NCI-H128 (cell line): Measurements from ENCODE around the gene MREG.
"Not testable (repeated sequence)": the region's sequence is repeated elsewhere in the genome, so short reads cannot be mapped to it uniquely, and the experiment has no call there.

ENCODE experiments used
- DNase-seq: peaks from one replicate; lab custom pipeline; 2025; ENCODE audit not compliant: unreplicated experiment; lab: John Stamatoyannopoulos, UW

MREG gene

DNA sequence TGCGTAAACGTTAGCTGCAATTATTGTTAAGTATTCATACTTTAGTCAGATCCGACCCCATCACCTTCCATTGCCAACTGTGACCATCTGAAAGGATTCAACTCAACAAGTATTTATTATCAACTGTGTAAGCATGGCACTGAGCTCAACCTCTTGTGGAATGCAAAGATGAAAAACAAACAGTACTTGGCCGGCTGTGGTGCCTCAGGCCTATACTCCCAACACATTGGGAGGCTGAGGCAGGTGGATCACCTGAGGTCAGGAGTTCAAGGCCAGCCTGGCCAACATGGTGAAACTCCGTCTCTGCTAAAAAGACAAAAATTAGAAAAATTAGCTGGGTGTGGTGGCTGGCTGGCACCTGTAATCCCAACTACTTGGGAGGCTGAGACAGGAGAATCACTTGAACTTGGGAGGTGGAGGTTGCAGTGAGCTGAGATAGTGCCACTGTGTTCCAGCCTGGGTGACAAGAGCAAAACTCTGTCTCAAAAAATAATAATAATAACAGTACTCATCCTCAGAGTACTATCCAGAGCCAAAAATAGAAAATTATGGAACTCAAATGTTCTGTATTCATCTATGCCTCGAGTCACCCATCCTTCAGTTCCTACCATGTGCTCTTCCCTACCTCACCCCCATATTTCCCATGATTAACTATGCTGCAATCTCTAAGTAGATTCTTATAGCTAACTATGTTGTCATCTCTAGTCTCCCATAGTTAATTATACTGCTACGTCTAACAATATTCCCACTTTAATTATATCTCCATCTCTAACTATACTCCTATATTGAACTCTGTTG lies 8.6 kb upstream of the MREG start:
- DNase-seq = no peak

DNA sequence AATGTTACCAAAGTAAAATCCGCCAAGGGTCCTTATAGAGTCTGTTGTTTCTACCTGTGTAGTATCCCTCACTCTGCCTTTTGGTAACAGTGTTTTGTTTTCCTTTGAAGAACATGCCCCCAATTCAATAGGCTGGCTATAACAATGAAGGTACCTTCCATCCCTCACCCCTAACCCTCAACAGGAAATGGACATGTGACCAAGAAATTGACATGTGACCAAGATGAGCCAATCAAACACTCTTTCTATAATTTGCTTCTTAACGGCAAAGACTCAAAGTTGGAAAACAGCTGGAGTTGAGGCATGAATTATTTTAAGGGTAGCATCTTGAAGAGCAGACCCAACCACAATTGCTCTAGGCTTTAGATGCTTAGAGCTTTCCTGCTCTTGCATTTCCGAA lies 5.4 kb upstream of the MREG start:
- DNase-seq = no peak

GRCh38 chr2:216017365-216017764 lies 4.0 kb upstream of the MREG start:
- DNase-seq = no peak

GRCh38 chr2:216016581-216016980 lies 3.2 kb upstream of the MREG start:
- DNase-seq = no peak

- no peak for DNase-seq
These were observed 2.5 kb upstream of the MREG start for GRCh38 chr2:216015722-216016464.

- DNase-seq = no peak
These were observed 1.6 kb upstream of the MREG start for GRCh38 chr2:216014986-216015385.

DNA sequence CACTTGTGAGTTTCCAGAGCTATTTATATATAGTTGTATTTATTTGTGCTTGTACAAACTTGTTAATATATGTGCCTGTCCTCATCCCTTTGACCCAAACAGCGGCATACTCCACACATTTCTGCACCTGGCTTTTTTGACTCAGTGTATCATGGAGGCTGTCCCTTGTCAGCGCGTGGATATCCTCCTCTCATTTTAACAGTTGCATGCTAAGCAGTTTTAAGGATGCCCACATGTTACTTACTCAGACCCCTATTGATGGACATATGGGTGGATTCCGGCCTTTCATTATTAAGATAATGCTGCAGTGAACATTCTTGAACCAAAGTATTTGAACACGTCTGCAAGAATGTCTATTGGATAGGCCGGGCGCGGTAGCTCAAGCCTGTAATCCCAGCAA lies 655 bp upstream of the MREG start:
- DNase-seq = no peak

DNA sequence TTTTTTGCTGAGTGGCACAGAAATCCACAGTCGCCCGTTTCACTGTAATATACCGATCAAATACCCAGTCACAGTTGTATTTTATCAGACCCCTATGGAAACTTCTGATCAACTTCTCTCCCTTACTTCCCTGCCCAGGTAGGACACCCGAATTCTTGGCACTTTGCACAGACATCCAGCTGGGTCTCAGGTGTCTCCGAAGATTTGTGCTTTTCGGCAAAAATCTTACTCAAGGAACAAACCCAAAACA lies 596 bp downstream of the MREG start:
- DNase-seq = no peak

DNA sequence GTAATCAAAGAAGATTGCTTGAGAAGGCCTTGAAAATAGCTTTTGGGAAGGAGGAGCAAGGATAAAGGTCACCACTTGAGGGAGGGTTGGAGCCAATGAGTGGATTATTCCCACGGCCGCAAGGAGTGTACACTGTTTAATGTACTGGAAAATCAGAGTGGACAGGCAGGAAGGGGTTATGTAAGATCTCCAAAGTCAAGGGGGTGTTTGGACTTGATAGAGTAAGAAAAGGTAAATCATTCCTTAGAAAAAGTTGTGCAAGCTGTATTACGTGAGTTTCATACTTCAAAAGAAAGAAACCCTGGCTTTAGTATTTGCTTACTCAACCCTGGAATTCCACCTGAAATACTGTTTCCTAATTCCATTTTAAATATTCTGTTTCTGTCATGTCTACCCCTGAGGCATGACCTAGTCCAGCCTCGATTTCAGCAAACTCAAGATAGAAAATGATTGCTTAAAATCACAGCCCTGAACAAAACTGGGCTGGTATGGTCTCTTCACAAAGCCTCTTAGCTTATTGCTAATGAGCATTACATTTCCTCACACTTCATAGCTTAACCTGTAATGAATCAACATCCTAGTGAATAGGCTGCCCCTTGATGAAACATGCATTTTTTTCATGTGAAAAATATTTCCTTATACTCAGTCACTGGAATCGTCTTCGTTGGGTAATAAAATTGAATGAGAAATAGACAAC lies 1.1 kb downstream of the MREG start:
- no peak for DNase-seq

GRCh38 chr2:216009215-216009614 lies 4.1 kb downstream of the MREG start:
- not testable (repeated sequence) for DNase-seq

DNA sequence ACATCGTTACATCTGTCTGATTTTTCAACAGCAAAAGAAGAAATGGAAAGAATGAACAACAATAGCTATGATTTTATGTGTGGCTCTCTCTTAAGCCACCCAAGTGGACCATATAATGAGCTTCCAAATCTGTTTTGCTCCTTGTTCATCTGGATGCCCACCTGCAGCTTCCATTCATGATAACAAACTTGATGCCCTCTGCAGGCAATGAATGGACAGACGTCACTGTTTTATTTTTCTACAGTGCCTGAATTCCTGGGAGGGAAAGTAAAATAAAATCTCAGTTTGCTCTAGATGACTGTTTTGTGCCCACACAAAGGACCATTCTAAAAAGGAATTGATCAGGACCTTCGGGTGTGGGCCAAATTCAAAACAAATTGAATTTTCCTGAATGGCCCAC lies 5.0 kb downstream of the MREG start:
- DNase-seq = no peak

DNA sequence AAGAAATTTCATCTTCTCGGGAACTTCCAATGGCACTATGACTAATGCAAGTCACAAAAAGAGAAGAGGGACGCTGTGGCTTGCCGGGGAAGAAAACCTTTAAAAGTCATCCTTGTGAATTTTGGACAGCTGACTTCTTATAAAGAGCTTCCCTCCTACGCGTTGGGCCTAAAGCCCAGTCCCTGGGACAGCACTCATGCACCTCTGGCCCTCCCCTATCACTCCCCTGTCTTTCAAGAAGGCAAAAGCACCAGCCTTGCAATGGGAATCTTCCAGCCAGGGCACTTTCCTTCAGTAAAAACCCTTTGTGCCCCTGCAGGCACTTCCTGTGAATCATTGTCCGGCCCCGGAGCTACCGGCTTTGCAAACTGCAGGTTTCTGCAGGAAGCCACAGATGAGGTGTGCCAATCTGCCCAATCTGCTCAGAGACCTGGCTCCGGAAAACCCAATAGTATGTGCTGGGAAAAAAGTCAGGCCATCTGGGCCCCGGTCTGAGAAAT lies 7.1 kb downstream of the MREG start:
- DNase-seq = no peak

DNA sequence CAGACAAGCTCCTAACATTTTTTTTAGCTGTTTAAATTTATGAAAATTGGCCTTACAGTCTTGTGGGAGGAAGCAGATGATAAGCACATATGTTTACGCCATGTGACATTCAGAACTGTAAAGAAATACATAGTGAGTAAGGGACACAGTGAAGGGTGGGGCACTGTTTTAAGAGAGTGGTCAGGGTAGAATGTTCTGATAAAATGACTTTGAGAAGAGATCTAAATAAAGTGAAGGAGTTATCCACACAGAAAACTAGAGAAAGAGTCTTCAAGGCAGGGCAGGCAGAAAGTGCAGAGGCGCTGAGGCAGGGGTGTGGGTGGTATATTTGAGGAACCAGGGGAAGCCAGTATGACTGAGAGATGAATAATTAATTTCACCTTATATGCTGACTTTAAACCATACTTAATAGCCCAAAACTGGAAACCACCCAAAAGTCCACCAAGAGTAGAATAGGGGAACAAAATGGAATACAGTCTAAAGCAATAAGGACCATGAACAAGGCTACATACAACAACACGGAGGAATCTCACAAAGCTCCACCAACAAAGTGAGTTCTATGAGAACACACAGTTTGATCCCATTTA lies 8.6 kb downstream of the MREG start:
- no peak for DNase-seq

GRCh38 chr2:216003876-216004696 lies 9.3 kb downstream of the MREG start:
- DNase-seq = no peak

- no peak for DNase-seq
These were observed 10.7 kb downstream of the MREG start for GRCh38 chr2:216002693-216003092.

GRCh38 chr2:216002101-216002678 lies 11.2 kb downstream of the MREG start:
- DNase-seq = no peak

GRCh38 chr2:216001216-216002100 lies 11.9 kb downstream of the MREG start:
- DNase-seq = no peak

- DNase-seq = no peak
These were observed 14.7 kb downstream of the MREG start for GRCh38 chr2:215998636-215999035.

DNA sequence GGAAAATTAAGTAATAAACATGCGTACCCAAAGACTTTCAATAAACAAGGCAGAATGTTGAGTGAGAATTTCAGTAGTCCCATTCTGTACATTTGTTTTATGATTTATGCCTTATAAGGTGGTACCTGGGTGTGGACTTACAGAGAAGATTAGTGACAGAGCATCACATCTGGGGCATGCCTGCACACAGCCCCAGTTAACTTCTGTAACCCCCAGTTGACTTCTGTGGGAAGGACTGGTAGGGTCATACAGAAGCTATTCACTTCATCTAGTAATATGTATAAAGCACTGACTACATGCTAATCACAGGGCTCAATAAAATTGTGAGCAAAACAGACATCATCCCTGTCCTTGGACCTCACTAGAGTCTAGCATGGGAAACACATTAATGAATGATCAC lies 16.1 kb downstream of the MREG start:
- no peak for DNase-seq
